GM19324 (cell line): ENCODE results near the gene NACAD.
"Not testable (repeated sequence)": the region's sequence is repeated elsewhere in the genome, so short reads cannot be mapped to it uniquely, and the experiment has no call there.

Source experiments
- ATAC-seq: cut with Tn5 transposase; IDR thresholded peaks from one replicate; pipeline ENCODE4 v1.9.1; 2021; ENCODE audit warnings: mild to moderate bottlenecking, moderate library complexity; ENCODE audit not compliant: unreplicated experiment, low FRiP score

NACAD gene

DNA sequence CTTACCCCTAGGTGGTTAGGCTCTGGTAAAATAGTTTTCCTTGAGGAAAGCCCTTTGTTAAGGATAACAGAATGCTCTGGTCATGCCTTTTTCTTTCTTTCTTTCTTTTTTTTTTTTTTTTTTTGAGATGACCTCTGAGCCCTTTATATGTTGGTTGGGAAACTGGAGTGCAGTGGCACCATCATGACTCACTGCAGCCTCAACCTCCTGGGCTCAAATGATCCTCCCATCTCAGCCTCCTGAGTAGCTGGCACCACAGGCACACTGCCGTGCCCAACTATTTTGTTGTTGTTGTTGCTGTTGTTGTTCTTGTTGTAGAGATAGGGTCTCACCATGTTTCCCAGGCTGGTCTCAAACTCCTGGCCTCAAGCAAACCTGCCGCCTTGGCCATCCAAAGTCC lies 27.4 kb downstream of the NACAD start:
- ATAC-seq: no peak

DNA sequence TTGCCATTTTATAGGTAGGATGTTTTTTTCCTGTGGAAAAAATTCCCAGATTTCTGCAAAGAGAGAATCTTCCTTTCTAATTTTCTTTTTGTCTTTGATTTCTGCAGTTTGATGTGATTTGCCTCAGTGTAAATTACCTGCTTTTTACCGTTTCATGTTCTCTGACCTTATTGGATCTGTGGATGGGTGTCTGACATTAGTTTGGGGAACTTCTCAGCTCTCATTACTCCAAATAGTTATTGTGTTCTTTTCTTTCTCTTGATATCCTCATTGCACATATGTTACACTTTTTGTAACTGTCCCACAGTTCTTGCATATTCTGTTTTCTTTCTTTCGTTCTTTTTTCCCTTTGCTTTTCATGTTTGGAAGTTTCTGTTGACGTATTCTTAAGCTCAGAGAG lies 28.5 kb downstream of the NACAD start:
- ATAC-seq: no peak

DNA sequence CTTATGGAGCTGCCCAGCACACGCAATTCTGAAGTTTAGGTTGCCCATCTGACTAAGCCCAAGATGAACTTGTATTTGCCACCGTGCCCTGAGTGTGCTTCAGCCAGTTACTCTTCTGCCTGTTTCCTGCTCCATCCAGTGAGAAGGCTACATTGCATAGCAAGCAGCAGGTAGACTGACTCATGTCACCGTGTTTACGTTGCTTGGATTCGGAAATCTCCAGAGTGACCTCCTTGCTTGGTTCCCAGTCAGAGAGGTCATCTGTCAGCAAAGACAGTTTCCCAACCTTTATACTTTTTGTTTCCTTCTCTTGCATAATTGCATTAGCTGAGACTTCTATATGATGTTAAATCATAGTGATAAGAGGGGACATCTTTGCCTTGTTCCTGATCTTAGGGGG lies 30.9 kb downstream of the NACAD start:
- ATAC-seq: no peak

DNA sequence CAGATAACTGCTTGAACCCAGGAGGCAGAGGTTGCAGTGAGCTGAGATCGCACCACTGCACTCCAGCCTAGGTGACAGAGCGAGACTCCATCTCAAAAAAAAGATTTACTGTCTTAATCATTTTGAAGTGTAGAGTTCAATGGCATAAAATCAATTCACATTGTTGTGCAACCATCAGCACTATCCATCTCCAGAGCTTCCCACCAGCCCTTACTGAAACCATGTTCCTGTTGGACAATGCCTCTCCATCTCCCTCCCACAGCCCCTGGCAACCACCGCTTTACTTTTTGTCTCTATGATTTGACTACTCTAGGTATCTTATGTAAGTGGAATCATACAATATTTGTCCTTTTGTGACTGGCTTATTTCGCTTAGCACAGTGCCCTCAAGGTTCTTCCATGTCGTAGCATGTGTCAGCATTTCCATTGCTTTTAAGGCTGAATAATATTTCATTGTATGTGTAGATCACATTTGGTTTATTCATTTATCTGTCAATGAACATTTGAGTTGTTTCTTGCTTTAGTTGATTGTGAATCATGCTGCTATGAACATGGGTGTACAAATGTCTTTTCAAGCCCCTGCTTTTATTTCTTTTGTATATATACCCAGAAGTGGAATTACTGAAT lies 33.1 kb downstream of the NACAD start:
- no peak for ATAC-seq

DNA sequence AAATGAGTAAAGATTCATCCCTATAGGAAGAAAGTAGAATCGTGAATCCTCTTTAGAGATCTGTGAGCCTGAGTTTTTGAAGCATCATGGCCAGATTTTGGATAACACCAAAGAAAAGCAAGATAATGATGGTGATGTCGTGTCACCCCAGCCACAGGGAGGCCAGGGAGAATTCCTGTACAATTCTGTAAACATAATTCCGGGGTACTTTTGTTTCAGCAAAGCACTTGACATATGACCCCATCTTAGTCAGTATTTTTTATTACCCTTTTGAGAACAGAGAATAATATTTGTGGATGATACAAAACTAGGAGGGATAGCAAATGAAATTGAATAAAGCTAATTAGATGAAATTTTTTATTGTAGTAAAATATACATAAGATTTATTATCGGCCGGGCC lies 33.8 kb downstream of the NACAD start:
- no peak for ATAC-seq

DNA sequence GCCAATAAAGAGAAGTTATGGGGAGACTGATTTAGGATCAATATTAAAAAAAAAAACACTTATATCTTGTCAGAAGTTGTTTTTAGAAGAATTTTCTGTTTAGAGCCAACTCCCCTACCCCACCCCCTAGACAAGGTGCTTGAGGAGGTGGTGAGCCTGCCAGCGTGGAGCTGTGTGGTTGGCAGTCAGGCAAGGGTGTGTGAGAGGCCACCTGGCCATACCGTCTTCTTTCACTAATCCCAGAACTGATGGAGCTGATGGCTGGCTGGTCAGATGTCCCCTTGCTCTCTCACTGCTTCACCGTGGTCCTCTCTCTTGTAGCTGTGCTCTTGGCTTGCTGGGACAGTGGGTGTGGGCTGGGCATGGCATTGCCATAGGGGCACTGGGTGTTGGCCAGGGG lies 34.3 kb downstream of the NACAD start:
- no peak for ATAC-seq

DNA sequence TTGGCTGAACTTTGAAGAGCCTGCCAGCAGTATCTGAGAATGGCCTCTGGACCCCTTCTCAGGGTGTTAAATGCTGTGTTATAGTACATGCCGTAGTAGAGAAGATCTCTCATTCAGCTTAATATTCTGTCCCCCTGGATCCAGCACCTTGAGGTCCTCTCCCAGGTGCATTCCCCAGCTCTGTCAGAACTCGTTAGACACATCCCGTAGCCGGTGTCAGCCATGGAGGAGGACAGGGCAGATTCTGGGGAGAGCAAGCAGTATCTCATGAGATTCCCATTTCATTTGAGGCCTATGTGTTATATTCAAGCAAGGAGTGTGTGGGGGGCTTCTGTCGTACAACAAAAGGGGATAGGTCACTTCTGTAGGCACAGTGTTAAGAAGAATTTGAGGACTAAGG lies 34.8 kb downstream of the NACAD start:
- no peak for ATAC-seq

DNA sequence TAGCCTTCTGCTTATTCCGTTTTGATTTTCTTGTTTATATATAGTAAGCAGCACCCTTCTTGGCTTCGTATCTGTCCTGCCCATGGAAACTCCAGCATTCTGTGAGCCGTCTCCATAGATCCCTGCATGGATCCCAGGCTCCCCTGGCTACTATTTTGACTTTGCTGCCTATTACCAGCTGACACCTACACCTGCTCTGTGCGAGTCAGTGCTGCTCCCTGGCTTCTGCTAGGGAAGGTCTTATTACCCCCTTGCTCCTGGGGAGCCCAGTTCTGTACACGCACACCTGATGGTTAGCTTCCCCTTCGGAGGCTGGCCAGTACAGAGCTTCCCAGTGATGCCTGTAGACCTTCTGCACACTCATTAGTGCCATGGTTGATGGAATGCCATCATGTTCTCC lies 35.4 kb downstream of the NACAD start:
- ATAC-seq: no peak

DNA sequence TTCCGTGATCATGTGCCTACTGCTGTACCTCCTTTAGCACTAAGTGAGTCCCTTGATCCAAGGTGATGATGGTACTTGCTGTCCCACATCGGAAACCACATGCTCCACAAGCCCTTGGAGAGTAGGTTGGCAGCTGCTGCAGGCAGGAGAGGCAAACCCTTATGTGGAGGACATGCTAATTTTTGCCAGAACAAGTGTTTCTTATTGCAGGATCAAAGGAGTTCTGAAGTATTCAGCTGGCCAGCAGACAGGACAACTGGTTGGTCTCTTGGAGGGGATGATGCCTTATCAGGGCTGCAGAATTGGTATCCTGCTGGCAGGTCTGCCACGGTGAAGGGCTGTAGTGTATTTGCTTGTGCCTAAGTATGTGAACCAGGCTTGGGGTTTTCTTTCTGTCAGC lies 36.8 kb downstream of the NACAD start:
- ATAC-seq: no peak

DNA sequence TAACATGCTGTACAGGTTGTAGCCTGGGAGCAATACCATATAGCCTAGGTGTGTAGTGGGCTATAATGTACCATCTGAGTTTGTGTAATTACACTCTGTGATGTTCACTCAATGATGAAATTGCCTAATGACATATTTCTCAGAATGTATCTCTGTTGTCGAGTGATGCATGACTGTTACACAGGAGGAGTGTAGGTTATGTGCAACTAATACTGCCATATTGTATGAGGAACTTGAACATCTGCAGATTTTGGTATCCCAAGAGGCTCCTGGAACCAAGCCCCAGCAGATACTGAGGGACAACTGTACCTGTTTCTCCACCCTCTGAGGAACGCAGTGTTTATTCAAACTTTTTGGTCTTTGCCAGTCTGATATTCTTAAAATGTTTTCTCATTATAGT lies 38.6 kb downstream of the NACAD start:
- ATAC-seq: no peak

DNA sequence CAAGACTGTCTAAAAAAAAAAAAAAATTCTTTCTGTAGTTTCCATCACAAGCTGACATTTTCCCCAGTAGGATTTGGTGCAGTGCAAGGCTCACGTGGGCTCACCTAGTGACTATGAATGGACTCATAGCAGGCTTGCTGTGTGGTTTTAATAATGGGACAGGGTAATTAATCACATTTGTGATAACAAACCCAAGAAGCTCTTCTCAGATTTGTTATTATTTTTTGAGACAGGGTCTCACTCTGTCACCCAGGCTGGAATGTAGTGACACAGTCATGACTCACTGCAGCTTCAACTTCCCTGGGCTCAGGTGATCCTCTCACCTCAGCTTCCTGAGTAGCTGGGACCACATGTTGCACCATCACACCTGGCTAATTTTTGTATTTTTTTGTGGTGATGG lies 40.0 kb downstream of the NACAD start:
- no peak for ATAC-seq

DNA sequence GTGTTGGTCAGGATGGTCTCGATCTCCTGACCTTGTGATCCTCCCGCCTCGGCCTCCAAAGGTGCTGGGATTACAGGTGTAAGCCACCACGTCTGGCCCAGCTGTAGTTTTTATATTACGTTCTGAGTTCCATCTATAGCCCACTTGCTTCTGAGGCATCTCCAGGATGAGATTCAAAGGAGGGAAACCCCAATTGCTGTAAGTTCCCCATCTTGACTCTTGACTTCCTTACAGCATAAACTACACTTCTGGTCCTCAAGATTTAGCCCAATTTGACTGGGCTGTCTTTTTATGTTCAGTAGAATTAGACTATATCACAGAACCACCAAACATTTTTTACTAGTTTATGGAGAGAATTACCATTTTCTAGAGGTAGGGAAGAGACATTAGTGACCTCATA lies 44.4 kb downstream of the NACAD start:
- ATAC-seq: no peak

DNA sequence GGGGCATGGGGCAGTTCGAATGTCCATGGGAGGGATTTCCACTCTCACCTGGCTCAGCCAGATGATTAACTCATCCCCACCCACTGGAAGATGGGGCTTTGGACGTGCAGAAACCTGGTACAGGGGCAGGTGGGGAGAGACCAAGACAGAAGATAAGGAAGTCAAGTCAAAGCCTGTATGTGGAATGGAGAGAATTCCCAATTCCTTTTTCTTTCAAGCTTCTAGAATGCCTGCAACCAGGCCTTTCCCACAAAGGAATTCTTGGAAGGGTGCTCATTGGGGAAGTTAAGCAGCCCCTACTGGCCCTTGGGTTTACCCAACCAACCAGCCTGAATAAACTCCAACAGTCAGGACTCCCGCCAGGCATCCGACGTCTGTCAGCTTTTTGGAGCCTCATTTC lies 49.7 kb downstream of the NACAD start:
- ATAC-seq: no peak

DNA sequence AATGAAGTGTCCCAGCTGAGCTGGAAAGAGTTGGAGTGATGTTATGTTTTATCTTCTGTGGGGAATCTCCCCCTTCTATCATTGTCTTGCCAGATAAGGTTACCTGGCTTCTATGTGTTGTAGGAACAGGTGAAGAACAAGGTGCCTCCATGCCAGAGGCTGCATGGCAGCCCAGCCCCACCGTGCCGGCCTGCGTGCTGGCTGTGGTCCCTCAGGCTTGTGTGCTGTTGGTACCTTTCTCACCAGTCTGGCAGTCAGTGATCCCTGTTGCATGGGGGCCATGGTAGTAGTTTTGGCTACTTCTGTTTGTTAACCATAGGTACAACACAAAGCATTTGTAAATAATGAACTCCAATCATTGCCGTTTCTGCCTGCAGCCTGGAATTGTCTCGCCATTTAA lies 50.9 kb downstream of the NACAD start:
- ATAC-seq: no peak

DNA sequence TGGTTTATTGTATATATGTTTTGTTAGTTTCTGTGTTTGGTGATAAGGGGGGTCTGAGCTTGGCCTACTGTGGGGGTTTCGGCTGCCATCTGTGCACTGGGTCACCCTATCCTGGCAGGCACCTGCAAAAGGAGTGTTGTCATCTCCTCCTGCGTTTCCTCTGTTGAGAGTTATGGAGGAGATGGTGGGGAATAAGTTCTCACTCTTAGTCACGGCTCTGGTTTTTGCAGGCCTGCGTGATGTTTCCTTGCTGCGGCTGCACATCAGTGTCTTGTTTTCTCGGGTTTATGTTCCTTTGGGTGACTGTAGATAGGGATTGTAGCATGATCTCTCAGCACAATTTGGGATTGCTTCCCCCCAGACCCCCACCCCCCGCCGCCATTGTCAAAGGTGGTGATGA lies 52.0 kb downstream of the NACAD start:
- no peak for ATAC-seq

DNA sequence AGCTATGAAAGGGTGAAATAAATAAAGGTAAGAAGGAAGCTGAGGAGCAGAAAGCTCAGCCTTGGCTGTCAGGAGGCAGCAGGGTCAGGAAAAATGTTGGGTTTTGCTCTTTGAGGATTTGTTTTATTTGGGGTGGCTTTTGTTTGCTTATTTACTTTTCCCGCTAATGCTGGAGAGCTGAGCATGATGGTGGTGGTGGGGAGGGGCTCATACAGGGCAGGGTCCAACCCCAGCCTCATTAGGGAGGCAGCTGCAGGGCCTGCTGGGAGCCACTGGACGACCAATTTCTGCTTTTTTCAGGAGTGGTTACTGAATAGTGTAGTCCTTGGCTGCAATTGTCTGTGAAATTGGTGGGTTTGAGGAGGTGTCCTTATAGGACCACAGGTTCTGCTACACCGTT lies 52.5 kb downstream of the NACAD start:
- ATAC-seq: no peak

DNA sequence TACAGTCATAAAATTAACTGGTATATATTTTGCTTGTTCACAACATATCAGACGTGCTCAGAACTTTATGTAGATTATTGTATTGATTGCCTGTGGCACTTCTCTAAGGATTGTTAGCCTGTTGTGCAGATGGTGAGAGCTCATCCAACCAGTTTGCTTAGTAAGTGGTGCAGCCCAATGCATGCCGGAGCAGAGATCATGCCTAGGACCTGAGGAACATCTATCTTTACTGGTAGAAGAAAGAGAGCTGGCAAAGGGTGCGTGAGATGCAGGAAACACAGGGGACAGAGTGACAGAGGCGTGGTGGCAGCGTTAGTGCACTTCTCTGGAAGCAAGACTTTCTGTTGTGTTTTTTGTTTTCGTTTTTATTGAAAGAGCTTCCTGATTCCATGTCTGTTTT lies 52.9 kb downstream of the NACAD start:
- no peak for ATAC-seq

DNA sequence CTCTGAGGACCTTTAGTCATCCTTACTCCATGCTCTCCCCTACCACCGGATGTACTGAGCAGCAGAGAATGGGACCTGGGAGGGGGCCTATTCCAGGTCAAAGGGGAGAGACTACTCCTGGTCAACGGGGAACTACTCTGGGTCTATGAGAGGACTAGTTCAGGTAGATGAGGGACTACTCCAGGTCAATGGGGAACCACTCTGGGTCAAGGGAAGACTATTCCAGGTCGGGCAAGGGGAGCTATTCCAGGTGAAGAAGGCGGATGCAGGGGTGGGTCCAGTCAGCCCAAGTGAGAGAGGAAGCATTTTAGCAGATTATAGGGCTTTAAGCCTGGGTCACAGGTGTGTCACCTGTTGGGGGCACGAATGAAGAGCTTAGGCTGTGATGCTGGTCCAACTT lies 53.4 kb downstream of the NACAD start:
- no peak for ATAC-seq

DNA sequence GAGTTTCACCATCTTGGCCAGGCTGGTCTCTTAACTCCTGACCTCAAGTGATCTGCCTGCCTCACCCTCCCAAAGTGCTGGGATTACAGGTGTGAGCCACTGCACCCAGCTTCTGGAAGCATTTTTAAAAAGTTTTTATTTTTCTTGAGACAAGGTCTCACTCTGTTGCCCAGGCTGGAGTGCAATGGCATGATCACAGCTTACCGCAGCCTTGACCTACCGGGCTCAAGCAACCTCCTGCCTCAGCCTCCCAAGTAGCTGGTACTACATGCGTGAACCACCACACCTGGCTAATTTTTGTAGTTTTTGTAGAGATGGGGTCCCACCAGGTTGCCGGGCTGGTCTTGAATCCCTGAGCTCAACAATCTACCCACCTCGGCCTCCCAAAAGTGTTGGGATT lies 54.1 kb downstream of the NACAD start:
- ATAC-seq: not testable (repeated sequence)

DNA sequence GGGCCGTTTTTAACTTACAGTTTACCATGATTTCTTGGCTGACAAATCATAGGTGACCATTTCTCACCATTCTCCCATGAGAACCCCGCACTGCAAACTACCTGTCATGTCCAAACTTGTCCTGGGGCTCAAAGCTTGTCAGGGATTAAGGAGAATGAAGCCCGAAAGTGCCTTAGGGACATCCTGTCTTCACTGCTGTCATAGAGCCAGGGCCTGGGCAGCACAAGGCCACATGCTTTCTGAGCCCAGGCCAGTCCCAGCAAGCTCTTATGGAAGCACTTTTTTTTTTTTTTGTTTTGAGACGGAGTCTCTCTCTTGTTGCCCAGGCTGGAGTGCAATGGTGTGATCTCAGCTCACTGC lies 54.9 kb downstream of the NACAD start:
- no peak for ATAC-seq

DNA sequence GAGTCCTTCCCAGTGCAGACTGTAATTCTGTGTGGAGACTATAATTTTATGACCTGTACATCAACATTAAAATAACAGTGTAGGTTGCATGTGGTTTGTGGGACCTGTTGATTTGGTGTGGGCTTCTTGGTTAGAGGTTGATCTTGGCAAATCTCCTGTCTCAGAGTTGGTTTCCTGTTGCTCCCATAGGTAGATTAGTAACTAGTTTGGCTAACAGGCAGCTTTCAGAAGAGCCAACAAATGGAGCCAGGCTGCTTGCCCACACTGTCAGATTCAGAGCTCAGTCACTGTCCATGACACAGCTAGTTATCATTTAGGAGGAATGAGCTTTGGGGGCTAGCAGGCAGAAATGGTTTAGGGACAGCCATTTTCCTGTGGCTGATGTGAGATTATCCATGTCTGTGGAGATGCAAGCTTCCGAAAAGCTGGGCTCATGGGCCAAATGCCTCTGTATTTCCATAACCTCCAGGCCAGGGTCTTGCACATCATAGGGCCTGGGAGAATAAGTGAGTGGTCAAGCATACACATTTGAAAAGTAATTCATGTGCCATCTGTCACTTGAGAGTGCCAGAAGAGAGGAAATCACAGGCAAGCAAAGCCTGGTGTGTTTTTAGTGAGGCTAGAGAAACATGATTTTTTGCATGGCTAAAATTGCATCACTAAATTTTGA lies 55.4 kb downstream of the NACAD start:
- no peak for ATAC-seq

DNA sequence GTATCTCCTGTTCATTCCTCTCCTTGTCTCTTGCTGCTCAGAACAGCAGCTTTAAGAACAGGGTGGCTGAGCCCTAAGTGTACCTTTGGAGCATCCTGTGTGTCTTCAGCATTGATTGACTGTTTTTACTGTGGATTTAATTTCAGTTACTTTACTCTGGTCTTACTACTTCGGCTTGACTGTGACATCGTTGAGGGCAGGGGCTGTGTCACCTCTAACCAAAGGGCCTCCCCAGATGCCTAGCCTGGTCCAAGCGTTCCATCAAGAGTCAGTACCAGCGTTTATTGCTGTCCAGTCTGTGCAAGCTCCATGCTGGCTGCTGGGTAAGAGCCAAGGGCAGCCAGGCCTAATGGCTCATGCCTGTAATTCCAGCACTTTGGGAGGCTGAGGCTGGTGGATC lies 56.3 kb downstream of the NACAD start:
- no peak for ATAC-seq

DNA sequence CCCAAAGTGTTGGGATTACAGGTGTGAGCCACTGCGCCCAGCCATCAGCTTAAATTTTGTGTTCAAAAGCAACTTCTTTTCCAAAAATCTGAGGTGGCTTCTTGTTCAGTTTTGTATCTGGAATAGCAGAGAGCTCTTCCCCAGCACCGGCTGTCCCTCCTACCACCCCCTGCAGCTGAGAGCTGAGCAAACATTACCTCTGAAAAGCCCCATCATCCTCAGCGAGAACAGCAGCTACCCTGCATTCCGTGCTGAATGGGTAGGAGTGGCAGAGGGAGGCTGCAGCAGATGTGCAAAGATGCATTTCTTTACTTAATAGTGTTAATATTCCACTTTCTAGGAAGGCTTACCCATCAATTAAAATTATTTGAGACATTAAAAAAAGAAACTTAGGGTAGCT lies 56.9 kb downstream of the NACAD start:
- ATAC-seq: no peak
